Measurements from ENCODE around the gene FAM124A.
A peak's percentile ranks its signal among the peaks of the same experiment; 100 is the strongest.

FAM124A gene, protein sequence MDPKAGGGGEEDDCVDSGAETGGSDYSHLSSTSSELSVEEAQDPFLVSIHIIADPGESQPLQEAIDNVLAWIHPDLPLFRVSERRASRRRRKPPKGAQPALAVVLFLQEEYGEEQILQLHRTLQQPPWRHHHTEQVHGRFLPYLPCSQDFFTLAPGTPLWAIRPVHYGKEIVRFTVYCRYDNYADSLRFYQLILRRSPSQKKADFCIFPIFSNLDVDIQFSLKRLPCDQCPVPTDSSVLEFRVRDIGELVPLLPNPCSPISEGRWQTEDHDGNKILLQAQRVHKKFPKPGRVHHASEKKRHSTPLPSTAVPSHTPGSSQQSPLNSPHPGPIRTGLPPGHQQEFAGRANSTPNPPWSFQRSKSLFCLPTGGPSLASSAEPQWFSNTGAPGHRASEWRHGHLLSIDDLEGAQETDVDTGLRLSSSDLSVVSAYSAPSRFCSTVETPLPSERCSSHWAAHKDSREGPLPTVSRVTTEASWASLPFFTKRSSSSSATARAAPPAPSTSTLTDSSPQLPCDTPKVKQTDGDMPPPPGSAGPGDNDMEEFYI

DNA sequence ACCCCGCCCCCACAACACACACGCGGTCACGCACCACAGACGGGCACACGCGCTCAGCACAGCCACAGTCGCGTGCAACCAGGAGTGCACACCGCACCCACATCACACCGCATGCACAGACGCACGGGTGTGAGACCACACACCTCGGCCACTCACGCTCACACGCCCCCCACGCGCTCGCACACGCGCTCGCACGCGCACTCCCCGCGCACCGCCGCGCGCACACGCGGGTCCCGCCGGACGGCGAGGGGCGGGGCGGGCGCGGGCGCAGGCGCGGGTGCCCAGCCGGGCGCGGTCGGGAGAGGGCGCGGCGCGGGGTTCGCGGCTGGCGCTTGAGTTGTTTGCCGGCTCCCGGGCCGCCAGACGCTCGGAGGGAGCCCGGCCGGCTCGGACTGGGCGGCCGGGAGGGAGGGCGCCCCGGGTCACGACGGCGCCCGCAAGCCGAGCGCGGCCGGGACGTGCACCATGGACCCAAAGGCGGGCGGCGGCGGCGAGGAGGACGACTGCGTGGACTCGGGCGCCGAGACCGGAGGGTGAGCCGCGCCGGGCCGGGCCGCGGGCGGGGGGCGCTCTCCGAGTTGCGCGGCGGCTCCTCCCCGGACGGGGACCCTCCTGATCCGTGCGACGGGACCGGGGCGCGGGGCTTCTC lies at the start of gene FAM124A:
FAM124A (plus strand) TSS at position 362 of the 649 bp plus-strand sequence; CDS start at position 466, 104 bp downstream.
- peak; percentile 32 for DNase-seq

DNA sequence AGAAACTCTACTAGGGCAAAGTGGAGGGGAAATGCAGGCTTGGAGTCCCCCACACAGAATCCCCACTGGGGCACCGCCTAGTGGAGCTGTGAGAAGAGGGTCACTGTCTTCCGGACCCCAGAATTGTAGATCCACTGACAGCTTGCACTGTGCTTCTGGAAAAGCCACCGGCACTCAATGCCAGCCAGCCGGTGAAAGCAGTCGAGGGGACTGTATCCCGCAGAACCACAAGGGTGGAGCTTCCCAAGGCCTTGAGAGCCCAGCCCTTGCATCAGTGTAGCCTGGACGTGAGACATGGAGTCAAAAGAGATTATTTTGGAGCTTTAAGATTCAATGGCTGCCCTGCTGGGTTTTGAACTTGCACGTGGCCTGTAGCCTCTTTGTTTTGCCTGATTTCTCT lies 47.2 kb upstream of the FAM124A start:
- DNase-seq, result no peak

DNA sequence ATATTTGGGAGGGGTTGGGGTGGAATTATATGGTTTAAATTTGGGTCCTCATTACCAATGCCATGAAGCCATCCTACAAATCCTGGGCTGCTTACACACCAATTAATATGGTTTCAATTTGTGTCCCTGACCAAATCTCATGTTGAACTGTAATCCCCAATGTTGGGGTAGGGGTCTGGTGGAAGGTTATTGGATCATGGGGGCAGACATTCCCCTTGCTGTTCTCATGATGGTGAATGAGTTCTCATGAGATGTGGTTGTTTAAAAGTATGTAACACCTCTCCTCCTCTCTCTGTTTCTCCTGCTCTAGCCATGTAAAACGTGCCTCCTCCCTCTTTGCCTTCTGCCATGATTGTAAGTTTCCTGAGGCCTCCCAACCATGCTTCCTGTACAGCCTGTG lies 46.6 kb upstream of the FAM124A start:
- DNase-seq, result no peak

DNA sequence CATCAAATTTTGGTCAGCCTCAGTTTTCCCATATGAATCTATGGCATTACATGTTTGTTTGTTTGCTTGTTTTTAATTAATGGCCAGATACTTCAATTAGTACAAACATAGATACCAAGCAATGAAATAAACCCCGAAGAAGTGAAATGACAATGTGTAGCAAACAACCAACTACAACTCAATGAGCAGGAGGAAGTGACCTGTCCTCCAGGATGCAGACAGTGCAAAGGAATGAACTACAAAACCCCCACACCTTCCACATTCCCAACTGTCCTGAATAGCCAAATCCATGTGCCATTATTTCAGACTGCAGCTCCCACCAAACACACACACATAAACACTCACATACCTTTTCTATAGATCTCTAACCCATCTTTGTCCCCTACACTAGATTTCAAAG lies 45.0 kb upstream of the FAM124A start:
- no peak for DNase-seq

DNA sequence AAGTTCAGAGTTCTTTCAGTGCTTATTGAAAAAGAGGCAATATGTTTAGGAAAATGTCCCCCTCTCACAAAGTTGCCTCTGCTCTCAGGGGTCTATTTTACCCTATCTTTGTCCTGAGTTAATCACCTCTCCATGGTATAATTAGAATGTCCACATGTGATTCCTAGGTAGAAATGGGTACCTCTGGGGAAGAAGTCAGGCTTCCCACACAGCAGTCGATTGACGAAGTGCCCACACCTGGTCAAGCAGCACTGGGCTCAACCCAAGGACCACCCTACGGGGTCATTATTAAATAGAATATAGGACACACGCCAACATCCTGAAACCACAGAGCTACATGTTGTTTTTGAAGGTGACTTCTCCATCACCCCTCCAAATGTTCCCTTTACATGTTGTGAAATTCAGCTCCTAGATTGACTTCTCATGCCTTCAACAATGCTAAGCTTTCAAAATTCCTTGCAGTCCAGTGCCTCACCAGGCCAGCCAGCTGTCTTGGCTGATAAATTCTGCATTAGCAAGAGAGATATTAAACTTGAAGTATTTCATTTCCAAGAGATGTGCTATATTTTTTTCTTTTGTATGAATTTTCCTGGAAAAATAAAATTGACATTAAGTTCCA lies 43.6 kb upstream of the FAM124A start:
- no peak for DNase-seq

DNA sequence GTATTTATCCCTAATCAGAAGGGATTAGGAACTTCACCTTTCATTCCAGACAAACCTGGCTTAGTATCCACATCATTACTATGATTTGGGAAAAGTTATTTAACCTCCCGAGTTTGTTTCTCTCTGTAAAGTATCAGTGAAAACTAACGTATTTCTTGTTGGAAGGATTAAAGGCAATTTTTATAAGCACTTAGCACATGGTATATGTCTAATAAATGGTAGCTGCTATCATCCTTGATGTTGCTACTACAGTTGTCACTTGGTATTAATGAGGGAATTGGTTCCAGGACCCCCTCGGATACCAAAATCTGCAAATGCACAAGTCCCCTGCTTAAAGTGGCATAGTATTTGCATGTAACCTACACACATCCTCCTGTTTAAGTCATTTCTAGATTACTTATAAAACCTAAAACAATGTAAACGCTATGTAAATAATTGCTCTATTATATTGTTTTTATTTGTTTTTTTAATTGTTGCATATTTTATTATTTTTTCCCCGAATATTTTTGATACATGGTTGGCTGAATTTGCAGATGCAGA lies 42.7 kb upstream of the FAM124A start:
- DNase-seq, result no peak

DNA sequence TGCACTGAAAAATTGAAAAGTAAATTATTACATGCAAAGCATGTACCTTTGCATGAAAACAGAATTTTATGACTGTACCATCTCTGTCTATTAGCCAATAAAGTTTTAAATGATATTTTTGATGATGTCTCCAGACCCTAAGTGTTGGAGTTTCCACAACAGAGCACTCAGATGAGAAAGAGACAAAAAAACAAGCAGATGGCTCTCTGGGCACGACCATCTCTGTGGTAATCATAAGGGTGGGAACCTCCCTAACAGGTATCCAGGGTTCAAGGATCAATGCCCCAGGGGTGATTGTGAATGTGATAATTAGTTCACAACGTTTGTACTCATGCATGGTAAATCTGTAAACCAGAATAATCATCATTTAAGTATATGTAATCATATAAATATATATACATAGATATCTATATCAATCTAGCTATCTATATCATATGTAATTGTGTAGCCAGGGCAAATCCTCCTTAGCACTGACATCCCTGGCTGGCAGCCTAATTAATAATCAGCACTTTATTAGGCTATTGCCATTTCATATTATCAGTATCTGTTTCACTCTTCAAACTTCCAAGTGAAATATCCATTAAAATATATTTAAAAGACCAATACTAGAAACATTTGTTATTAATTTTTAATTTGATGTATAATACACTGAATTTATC lies 41.2 kb upstream of the FAM124A start:
- no peak for DNase-seq

DNA sequence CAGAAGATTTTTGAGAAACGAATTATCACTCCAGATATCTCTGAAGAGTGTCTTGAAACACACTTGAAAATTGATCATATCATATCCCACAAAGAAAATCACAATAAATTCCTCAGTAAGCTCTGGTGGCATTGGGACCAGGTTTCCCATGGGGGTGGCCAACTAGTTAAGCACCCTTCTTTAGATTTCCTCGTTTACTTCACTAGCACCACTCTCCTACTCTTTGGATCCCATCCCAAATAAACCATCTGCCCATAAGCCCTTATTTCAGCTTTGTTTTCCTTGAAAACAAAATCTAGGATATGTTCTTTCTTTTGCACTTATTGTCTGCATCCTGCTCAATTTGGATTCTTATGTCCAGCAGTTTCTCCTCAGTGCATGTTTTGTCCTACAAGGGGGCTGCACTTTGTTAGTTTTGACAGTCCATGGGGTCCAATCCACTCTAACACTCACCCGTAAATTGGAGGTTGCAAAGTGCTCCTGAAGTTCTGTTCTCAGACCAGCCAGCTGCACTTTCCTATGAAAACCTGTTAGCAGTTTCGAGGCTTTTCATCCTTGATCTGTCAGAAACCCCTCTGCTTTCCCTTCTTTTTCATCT lies 40.3 kb upstream of the FAM124A start:
- no peak for DNase-seq

DNA sequence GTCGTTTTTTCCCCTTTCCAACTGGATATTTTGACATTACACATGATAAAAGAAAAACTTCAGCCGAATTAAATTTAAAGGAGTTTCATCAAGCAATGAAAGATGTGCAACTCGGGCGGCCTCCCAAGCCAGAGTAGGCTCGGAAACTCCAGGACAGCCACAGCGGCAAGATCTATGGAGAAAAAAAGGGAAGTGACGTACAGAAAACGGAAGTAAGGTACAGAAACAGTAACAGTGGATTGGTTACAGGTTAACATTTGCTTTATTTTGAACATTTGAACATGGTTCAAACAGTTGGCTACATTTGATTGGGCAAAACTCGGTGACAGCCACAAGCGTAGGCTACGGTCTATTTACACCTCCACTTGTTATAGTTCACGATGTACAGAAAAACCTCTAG lies 30.5 kb upstream of the FAM124A start:
- DNase-seq, result no peak

DNA sequence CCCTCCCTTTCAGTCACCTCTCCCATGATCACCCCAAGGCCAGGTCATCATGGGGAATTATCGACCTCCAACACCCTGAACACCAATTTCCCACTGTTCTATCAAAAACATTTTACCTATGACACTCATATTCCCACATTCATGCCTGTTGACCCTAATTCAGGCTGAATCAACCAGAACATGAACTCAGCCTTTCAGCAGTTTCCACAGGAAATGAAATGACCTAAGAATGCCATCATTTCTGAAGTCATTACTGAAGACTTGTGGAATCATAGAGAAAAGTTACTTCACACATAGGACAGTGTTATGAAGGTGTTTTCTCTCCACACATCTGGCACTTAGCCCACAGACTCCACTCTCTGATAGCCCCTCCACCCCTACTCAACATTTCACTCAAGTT lies 29.9 kb upstream of the FAM124A start:
- DNase-seq, result no peak

DNA sequence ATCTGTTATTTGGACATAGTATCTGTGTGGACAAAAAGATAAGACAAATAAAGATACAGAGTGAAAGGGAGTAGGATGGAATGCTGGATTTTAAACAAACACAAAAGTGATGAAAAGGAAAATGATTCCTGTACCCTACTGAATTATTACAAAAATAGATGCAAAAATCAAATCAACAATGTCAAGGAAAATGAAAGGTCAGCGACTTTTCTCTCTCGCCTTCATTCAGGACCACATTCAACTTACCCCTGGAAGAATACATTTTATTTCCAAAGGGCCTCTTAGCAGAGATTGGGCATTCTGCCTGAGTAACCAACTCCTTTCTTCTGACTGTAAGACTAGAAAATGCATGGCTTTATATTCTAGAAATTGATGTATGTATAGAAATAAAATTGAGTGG lies 28.8 kb upstream of the FAM124A start:
- DNase-seq, result no peak

DNA sequence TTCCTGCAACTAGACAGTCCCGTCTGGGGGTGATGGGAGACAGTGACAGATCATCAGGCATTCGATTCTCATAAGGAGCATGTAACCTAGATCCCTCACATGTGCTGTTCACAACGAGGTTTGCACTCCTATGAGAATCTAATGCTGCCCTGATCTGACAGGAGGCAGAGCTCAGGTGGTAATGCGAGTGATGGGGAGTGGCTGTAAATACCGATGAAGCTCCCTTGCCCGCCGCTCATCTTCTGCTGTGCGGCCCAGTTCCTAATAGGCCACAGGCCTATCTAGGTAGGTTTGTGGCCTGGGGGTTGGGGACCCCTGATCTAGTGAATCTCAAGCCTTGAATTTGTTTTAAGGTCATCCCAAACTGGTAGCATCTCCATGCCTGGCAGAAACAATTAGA lies 27.3 kb upstream of the FAM124A start:
- DNase-seq, result no peak

DNA sequence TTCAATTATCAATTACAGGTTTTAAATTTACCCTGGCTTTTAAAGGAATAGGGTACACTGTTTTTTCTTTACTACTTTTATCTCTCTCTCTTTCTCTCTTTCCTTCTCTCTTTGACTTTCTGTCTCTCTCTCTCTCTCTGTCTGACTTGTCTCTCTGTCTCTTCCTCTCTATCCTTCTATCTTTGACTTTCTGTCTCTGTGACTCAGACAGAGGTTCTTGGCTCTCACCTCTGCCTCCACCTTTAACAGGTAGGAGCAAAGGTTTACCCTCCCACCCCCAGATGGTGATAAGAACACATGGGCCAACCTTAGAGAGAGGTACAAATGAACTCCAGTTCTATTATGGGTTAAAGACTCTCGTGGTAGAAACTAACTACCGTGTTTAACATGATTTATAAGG lies 20.3 kb upstream of the FAM124A start:
- DNase-seq, result no peak

DNA sequence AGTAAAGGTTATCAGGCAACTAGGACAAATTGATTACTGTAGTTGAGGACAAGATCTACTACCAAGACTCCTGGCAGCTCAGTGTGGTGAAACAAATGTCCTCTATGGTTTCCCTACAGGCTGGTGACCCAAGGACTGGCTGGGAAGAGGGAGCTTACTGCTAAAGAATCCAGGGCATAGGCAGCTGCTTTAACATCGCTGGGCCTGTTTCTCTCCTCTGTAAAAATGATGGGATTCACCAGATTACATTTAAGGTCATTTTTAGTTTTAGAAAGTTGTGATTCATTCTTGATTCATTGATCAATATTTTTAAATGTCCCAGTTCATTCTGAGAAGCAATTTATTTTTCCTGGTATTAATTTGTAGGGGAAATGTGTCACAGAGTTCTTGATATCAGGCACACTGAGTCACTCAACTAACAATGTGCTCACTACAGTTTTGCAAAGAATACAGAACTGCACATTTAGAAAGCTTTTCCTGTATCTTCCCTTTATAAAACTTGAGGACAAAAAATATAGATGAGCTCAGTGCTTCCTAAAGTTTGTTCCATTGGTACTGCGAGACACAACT lies 19.6 kb upstream of the FAM124A start:
- peak; percentile 8 for DNase-seq

DNA sequence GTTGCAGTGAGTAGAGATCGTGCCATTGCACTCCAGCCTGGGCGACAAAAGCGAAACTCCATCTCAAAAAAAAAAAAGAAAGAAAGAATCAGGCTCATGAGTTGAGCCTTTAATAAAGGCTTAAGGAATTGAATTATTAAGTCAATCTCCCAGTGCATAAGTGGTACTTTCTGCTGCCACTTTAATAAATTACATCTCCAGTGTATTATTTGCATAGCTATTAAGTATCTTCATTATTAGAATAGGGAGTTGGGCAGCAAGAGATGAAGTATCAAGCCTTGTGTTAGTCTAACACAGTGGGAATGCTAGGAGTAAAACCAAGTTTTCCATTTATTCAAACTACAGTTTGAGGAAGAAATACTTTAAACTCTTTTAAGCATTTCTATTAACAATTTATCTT lies 15.6 kb upstream of the FAM124A start:
- DNase-seq, result no peak

DNA sequence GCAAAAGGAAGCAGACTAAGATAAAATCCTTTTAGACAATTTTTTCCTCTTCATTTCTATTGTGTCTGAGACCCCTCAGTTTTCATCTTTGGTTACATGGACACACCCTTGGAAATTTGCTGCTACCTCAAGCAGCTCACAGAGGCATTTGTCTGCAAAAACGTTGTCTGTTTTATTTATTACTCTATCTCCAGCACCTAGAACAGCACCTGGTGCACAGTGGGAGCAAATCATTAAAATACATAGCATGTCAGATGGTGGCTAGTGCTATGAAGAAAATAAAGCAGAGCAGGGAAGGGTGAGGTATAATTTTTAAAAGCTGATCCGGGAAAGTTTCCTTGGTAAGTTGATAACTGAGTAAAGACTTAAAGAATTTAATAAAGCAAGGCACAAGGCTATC lies 14.3 kb upstream of the FAM124A start:
- no peak for DNase-seq

DNA sequence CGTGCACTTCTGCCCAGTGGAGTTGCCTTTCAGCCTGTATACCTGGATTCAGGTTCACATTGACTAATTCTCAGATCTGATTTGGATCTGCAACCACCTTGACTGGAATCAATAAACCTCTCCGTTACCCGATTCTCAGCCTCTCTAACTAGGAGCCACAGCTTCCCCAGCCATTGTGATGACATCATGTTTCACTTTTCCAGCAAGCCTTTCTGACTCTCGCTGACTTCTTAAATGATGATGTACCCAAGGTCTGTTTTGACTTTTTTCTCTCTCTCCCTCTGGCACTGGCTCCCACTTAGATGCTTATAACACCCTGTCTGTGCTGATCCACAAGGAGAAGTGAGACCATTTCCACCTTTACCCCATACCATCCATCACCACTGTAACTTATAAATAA lies 13.5 kb upstream of the FAM124A start:
- DNase-seq, result no peak

DNA sequence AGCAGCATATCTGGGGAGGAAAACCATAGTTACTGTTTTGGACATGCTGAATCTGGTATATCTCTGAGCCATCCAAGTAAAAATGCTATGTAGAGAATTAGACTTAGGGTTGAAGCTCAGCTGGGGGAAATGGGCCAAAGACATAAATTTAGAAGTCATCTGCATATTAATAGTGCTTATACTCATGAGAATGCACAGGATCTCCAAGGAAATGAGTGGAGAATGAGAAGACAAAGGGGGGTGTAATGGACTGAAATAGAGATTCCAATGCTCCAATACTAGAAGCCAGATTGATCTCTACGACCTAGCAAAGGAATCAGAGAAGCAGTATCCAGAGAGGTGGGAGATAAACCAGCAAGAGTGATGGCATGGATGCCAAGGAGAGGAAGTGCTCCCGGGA lies 10.3 kb upstream of the FAM124A start:
- DNase-seq, result no peak

DNA sequence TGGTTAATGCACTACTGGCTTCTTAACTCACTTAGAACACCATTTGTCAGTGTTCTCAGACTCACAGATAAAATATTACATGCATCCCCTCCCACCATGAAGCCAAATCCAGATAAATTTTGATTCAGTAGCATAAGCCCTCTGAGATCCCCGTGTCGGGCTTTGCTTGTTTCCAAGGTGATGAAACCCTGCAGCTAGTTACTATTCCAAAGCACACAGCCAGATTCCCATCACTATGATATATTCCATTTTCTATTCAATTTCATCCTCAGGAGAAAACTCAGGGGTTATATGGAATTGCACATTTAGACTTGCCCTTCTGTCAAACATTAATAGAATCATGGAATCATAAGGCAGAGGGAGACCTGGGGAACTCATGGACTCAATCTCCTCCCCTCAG lies 9.4 kb upstream of the FAM124A start:
- no peak for DNase-seq

DNA sequence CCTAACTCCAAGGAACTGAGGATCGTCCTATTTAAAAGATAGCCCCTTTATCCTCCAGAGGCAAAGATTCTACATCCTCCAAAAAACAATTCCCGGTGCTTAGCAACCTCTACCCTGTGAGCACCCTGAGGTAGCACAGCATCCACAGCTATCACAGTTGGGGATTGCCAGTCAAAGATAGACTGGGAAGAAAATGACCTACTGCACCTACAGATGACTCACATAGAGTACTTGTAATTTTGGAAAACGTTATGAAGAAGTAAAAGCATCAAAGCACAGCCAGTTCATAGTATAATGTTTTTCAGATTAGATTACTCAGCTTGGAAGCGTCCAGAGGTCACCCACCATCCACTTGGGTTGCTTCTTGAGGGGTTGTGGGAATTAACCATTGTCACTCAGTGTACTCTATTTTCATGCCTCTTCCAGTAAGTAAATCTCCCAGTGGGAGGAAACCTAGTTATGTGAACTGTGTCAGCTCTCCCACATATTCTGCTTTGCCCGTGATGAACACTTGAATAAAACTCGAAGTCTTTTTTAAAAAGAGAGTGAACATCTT lies 8.9 kb upstream of the FAM124A start:
- DNase-seq, result no peak

DNA sequence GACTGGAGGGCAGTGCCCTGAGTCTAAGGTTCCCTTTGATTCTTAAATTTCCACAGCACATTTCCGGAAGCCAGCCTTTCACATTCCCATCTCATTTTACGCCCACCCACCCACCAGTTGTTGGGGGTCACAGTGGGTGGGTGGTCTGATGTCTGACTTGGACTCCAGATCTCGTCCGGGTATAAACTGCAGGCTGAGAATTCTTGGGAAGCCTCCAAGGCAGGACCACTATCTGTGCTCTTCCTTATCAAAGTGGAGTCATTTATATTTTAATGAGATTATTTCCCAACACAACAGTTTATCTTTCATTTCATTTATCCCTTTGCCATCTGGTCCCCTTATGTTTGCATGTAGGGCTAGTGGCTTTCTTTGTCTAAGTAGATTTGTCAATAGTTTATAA lies 3.6 kb upstream of the FAM124A start:
- no peak for DNase-seq

DNA sequence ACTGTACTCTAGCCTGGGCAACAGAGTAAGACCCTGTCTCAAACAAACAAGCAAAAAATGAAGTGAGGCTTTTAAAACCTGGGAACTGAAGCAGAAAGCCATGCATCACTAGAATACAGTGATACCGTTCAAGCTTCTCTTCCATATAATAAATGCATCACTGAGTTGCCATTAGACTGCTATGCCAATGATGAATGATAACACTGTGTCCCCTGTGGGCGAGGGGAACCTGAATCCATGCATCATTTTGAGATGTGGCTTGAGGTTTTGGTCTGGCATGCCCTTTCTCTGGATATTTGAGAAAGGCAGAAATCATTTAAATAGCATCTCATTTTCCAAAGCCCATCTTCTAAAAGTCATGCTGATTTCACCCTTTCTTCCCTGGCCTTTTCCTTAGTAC lies 1.5 kb upstream of the FAM124A start:
- no peak for DNase-seq
